ENCODE data around the gene CEMIP2. TPM values are rescaled to one million over a fixed set of nuclear protein-coding genes. Genes with fewer than 3 reads are reported as not detected.
"Not testable (repeated sequence)": the region's sequence is repeated elsewhere in the genome, so short reads cannot be mapped to it uniquely, and the experiment has no call there.

Gene CEMIP2
- total RNA-seq, 2 experiments from 2014 or later, result 43.2 to 55.7 TPM

DNA sequence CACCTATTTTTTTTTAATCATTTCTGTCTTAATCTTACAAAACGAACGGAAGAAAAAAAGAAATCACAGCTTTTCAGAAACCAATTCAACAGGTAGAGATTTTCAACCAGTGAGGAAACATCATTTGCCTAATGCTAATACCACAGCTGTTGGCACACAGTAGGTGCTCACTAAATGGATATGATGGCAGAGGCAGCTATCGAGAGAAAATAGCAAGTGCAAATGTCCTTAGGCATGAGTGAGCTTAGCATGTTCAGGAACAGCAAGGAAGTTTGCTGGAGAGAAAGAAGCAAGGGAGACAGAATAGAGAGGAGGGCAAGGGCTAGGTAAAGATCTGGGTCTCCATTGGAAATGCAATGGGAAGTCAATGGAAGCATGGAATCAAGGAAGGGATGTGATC lies 49.2 kb downstream of the CEMIP2 start:
- Mint-ChIP-seq H3K4me3 (no peak overlapping the region), H3K36me3 (ENCODE audit: low read depth) (peaks cover 39% of the 10 kb centered on the region), H3K9me3 (no peaks in the 10 kb centered on the region), H3K27me3 (no peaks in the 10 kb centered on the region), H3K4me1 (peaks cover 3% of the 10 kb centered on the region), H3K27ac (no peak overlapping the region)
- ChIA-PET POLR2A (no interaction called here), CTCF (no interaction called here)
- DNase-seq, result no peak

- no peaks in the 10 kb centered on the region for H3K27me3 Mint-ChIP-seq
- no peaks in the 10 kb centered on the region for H3K9me3 Mint-ChIP-seq
- no peak for DNase-seq
- H3K4me1 Mint-ChIP-seq, result peaks cover 3% of the 10 kb centered on the region
- CTCF ChIA-PET, result interaction anchor here (1.6 to 1.8 kb wide), 2 partner anchors 11 to 88 kb away, joined by 3 to 5 read pairs; no protein-coding TSS in a partner anchor
- no peak overlapping the region for H3K4me3 Mint-ChIP-seq
- no peak overlapping the region for H3K27ac Mint-ChIP-seq
- POLR2A ChIA-PET, result no interaction called here
- peaks cover 44% of the 10 kb centered on the region for H3K36me3 Mint-ChIP-seq (ENCODE audit: low read depth)
Measured at GRCh38 chr9:71716138-71716909, 52.0 kb downstream of the CEMIP2 start.

DNA sequence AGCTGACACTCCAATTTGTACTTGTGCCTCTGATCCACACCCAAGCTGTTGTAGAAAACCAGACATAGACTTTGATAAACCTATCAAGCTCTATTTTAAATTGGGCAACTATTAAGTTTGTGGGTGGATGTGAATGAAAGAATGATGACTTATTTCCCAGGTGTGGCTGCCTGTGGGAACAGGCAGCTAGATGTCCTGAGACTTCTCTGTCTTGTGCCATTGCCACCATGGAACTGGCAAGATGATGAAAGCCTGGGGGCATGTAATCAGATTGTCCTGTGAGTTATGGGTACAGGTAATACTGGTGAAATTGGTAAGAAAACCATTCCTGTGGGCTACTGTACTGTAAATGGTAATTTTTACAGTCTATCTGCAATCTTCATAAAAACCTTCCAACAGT lies 57.5 kb downstream of the CEMIP2 start:
- ChIA-PET POLR2A (no interaction called here), CTCF (interaction anchor here (1.0 to 2.1 kb wide), 2 partner anchors 16 to 21 kb away, joined by 3 to 6 read pairs; no protein-coding TSS in a partner anchor)
- no peaks in the 10 kb centered on the region for H3K27me3 Mint-ChIP-seq
- H3K27ac Mint-ChIP-seq, result no peak overlapping the region
- DNase-seq, result no peak
- H3K36me3 Mint-ChIP-seq (ENCODE audit: low read depth), result peaks cover 42% of the 10 kb centered on the region
- H3K4me3 Mint-ChIP-seq, result no peak overlapping the region
- H3K4me1 Mint-ChIP-seq, result no peaks in the 10 kb centered on the region
- H3K9me3 Mint-ChIP-seq, result no peaks in the 10 kb centered on the region

DNA sequence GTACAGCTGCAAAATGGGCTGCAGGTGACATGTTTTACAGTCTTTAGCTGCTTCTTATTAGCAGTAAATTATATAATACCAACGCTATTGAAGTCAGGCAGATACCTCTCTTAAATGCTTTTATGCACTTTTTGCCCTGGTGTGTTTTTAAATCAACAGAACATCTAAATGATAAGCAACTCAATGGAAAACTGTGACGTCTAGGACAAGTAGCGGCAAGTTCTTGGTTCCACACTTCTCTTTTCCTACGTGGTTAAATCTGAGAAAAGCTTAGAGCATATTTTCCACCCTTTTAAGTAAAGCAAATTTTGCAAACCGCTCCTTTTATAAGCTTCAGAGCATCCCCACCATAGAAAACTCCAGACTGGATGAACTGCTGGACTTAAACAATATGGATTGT lies 58.1 kb downstream of the CEMIP2 start:
- H3K27ac Mint-ChIP-seq, result no peak overlapping the region
- no peaks in the 10 kb centered on the region for H3K27me3 Mint-ChIP-seq
- ChIA-PET CTCF (interaction anchor here (0.9 to 2.1 kb wide), 2 partner anchors 16 to 57 kb away, joined by 3 to 6 read pairs; no protein-coding TSS in a partner anchor), POLR2A (no interaction called here)
- no peaks in the 10 kb centered on the region for H3K4me1 Mint-ChIP-seq
- no peaks in the 10 kb centered on the region for H3K9me3 Mint-ChIP-seq
- no peak overlapping the region for H3K4me3 Mint-ChIP-seq
- DNase-seq, result no peak
- peaks cover 42% of the 10 kb centered on the region for H3K36me3 Mint-ChIP-seq (ENCODE audit: low read depth)

- no peak overlapping the region for H3K27ac Mint-ChIP-seq
- POLR2A ChIA-PET, result no interaction called here
- DNase-seq, result no peak
Measured at GRCh38 chr9:71709384-71709783, 58.9 kb downstream of the CEMIP2 start.

DNA sequence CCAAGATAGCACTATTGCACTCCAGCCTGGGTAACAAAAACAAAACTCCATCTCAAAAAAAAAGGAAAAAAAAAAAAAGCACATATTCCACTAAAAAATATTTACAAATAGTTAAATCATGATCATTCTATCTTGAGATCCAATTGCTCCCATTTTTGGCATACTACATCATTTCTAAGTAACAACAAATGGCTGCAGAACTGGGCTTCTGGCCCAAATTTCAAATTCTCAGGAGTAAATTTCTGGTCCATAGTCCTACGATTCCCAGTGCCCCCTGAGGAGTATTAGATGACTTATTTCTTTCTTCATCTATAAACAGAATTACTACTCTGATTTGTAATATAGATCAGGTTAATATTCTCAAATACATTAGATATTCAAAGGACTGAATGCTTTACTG lies 62.1 kb downstream of the CEMIP2 start:
- CTCF ChIA-PET, result interaction anchor here (1.3 kb wide), 1 partner anchor 45 kb away, joined by 3 read pairs; no protein-coding TSS in a partner anchor
- Mint-ChIP-seq H3K4me3 (no peak overlapping the region), H3K9me3 (no peaks in the 10 kb centered on the region), H3K27me3 (no peaks in the 10 kb centered on the region), H3K27ac (no peak overlapping the region), H3K36me3 (ENCODE audit: low read depth) (peaks cover 31% of the 10 kb centered on the region), H3K4me1 (no peaks in the 10 kb centered on the region)
- no peak for DNase-seq
- POLR2A ChIA-PET, result no interaction called here

More at GRCh38 chr9:71709384-71709783, 58.9 kb downstream of the CEMIP2 start:
- H3K9me3 Mint-ChIP-seq, result no peaks in the 10 kb centered on the region
- CTCF ChIA-PET, result interaction anchor here (0.9 to 2.1 kb wide), 4 partner anchors 17 to 57 kb away, joined by 3 to 6 read pairs (median 4); no protein-coding TSS in a partner anchor
- H3K36me3 Mint-ChIP-seq (ENCODE audit: low read depth), result peaks cover 48% of the 10 kb centered on the region
- H3K4me1 Mint-ChIP-seq, result no peaks in the 10 kb centered on the region
- no peak overlapping the region for H3K4me3 Mint-ChIP-seq
- no peaks in the 10 kb centered on the region for H3K27me3 Mint-ChIP-seq

- no peaks in the 10 kb centered on the region for H3K4me1 Mint-ChIP-seq
- POLR2A ChIA-PET, result no interaction called here
Measured at GRCh38 chr9:71704796-71705195, 63.5 kb downstream of the CEMIP2 start.

DNA sequence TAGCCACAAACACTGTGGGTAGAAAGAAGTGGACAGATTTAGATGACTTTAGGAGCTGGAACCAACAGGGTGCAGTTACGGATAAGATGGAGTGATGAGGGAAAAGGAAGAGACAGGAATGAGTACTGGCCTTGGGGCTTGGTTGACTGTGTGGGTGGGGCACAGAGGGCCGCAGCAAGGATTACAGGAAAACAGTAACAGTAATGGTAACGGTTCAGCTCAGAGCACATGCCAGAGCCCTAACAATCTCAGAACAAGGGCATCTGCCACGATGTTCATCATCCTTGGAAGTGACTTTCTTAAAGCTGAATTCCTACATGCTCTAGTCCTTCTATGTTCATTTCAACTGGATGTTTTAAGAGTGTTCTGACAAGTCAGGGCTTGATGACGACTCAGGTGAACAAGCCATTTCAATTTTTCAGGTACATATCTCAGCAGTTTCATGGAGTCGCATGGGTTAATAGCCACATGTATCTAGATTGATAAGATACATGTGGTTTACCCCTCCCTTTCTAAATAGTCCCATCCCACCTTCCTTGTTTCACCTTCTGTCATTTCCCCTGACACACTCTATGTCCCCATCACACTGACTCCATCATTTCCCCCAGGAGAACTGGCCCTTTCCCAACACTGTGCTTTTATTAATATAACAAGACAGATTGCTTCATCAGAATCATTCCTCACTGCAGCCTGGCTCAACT lies 65.0 kb downstream of the CEMIP2 start:
- no peak overlapping the region for H3K27ac Mint-ChIP-seq
- H3K36me3 Mint-ChIP-seq (ENCODE audit: low read depth), result peaks cover 40% of the 10 kb centered on the region
- CTCF ChIA-PET, result interaction anchor here (1.6 kb wide), 1 partner anchor 11 kb away, joined by 3 read pairs; no protein-coding TSS in a partner anchor
- H3K4me1 Mint-ChIP-seq, result no peaks in the 10 kb centered on the region
- H3K27me3 Mint-ChIP-seq, result no peaks in the 10 kb centered on the region
- H3K4me3 Mint-ChIP-seq, result no peak overlapping the region
- POLR2A ChIA-PET, result no interaction called here
- DNase-seq, result no peak
- H3K9me3 Mint-ChIP-seq, result no peaks in the 10 kb centered on the region

More at GRCh38 chr9:71704796-71705195, 63.5 kb downstream of the CEMIP2 start:
- CTCF ChIA-PET, result interaction anchor here (1.6 kb wide), 1 partner anchor 9 kb away, joined by 3 read pairs; no protein-coding TSS in a partner anchor
- H3K4me3 Mint-ChIP-seq, result no peak overlapping the region
- H3K27me3 Mint-ChIP-seq, result no peaks in the 10 kb centered on the region
- H3K9me3 Mint-ChIP-seq, result no peaks in the 10 kb centered on the region
- DNase-seq, result no peak
- no peak overlapping the region for H3K27ac Mint-ChIP-seq
- peaks cover 40% of the 10 kb centered on the region for H3K36me3 Mint-ChIP-seq (ENCODE audit: low read depth)

- Mint-ChIP-seq H3K4me3 (no peak overlapping the region), H3K27me3 (no peaks in the 10 kb centered on the region), H3K27ac (no peak overlapping the region), H3K9me3 (no peaks in the 10 kb centered on the region), H3K4me1 (peaks cover 3% of the 10 kb centered on the region), H3K36me3 (ENCODE audit: low read depth) (peaks cover 43% of the 10 kb centered on the region)
- no peak for DNase-seq
- ChIA-PET POLR2A (no interaction called here), CTCF (no interaction called here)
Measured at GRCh38 chr9:71697882-71698281, 70.4 kb downstream of the CEMIP2 start.

- Mint-ChIP-seq H3K27ac (no peak overlapping the region), H3K4me3 (no peak overlapping the region), H3K9me3 (no peaks in the 10 kb centered on the region), H3K36me3 (ENCODE audit: low read depth) (peaks cover 46% of the 10 kb centered on the region), H3K4me1 (peaks cover 8% of the 10 kb centered on the region), H3K27me3 (no peaks in the 10 kb centered on the region)
- CTCF ChIA-PET, result interaction anchor here (0.6 kb wide), 1 partner anchor 61 kb away, joined by 3 read pairs; no protein-coding TSS in a partner anchor
- POLR2A ChIA-PET, result no interaction called here
- no peak for DNase-seq
Measured at GRCh38 chr9:71694332-71694731, 74.0 kb downstream of the CEMIP2 start.

GRCh38 chr9:71693607-71694006 lies 74.7 kb downstream of the CEMIP2 start:
- no peak for DNase-seq
- H3K9me3 Mint-ChIP-seq, result no peaks in the 10 kb centered on the region
- H3K27ac Mint-ChIP-seq, result no peak overlapping the region
- ChIA-PET POLR2A (no interaction called here), CTCF (interaction anchor here (0.6 to 1.0 kb wide), 2 partner anchors 47 to 62 kb away, joined by 3 read pairs; no protein-coding TSS in a partner anchor)
- H3K4me3 Mint-ChIP-seq, result no peak overlapping the region
- H3K4me1 Mint-ChIP-seq, result peaks cover 13% of the 10 kb centered on the region
- no peaks in the 10 kb centered on the region for H3K27me3 Mint-ChIP-seq
- H3K36me3 Mint-ChIP-seq (ENCODE audit: low read depth), result peaks cover 48% of the 10 kb centered on the region

- peaks cover 16% of the 10 kb centered on the region for H3K4me1 Mint-ChIP-seq
- CTCF ChIA-PET, result interaction anchor here (0.6 to 1.0 kb wide), 3 partner anchors 17 to 262 kb away, joined by 3 to 5 read pairs (median 4); no protein-coding TSS in a partner anchor
- peak overlapping the region; percentile 50 for H3K27ac Mint-ChIP-seq
- POLR2A ChIA-PET, result no interaction called here
- peaks cover 43% of the 10 kb centered on the region for H3K36me3 Mint-ChIP-seq (ENCODE audit: low read depth)
- DNase-seq, result no peak
- H3K9me3 Mint-ChIP-seq, result no peaks in the 10 kb centered on the region
- H3K27me3 Mint-ChIP-seq, result no peaks in the 10 kb centered on the region
- H3K4me3 Mint-ChIP-seq, result no peak overlapping the region
Measured at GRCh38 chr9:71692337-71692736, 76.0 kb downstream of the CEMIP2 start.

- H3K27me3 Mint-ChIP-seq, POLR2A ChIA-PET, H3K9me3 Mint-ChIP-seq, H3K27ac Mint-ChIP-seq, CTCF ChIA-PET, H3K4me3 Mint-ChIP-seq, DNase-seq: not testable (repeated sequence)
- Mint-ChIP-seq H3K4me1 (peaks cover 19% of the 10 kb centered on the region), H3K36me3 (ENCODE audit: low read depth) (peaks cover 46% of the 10 kb centered on the region)
Measured at GRCh38 chr9:71691576-71691975, 76.7 kb downstream of the CEMIP2 start.
